GM12873 (cell line): ENCODE measurements around the gene GTPBP1.

Source experiments
- CTCF ChIP-seq: IDR thresholded peaks from 2 replicates; pipeline ENCODE4 v1.5.1; 2012; ENCODE audit warnings: low read depth, mild to moderate bottlenecking, moderate library complexity, low read length, control low read depth; ENCODE audit not compliant: insufficient read depth; ENCODE audit errors: missing control alignments

The GTPBP1 gene

GRCh38 chr22:38758276-38758945 lies 52.7 kb downstream of the GTPBP1 start:
- no peak for TF ChIP-seq CTCF

GRCh38 chr22:38759005-38759404 lies 53.3 kb downstream of the GTPBP1 start:
- no peak for TF ChIP-seq CTCF

GRCh38 chr22:38760477-38761201 lies 54.9 kb downstream of the GTPBP1 start:
- TF ChIP-seq CTCF: no peak

- TF ChIP-seq CTCF: no peak
Measured at GRCh38 chr22:38761202-38762162, 55.7 kb downstream of the GTPBP1 start.

GRCh38 chr22:38762551-38762983 lies 56.8 kb downstream of the GTPBP1 start:
- no peak for TF ChIP-seq CTCF

- TF ChIP-seq CTCF: peak; percentile 89
Measured at GRCh38 chr22:38766076-38766777, 60.5 kb downstream of the GTPBP1 start.
